Left ventricle myocardium inferior (tissue), 1 donor: ENCODE measurements around the gene RAB8B. TPM values are rescaled to one million over a fixed set of nuclear protein-coding genes. Genes with fewer than 3 reads are reported as not detected.
A peak's percentile ranks its signal among the peaks of the same experiment; 100 is the strongest.

Experiments
- DNase-seq: peaks from one replicate; pipeline ENCODE4 v3.0.0-alpha.2; 2020
- H3K27ac ChIP-seq: fragments of 200-600 bp; replicated peaks from 2 replicates; pipeline ENCODE4 v1.8.0; 2021
- H3K27me3 ChIP-seq: fragments of 200-600 bp; 2 replicates; pipeline ENCODE4 v1.8.0; 2021; ENCODE audit warnings: low read depth
- H3K36me3 ChIP-seq: fragments of 200-600 bp; 2 replicates; pipeline ENCODE4 v1.8.0; 2021
- H3K4me1 ChIP-seq: fragments of 200-600 bp; 2 replicates; pipeline ENCODE4 v1.8.0; 2021
- H3K4me3 ChIP-seq: fragments of 200-600 bp; 2 replicates; pipeline ENCODE4 v1.8.0; 2021; ENCODE audit warnings: mild to moderate bottlenecking, moderate library complexity
- H3K9me3 ChIP-seq: fragments of 200-600 bp; replicated peaks from 2 replicates; pipeline ENCODE4 v1.8.0; 2021
- intact Hi-C: fragments of 100-400 bp; cut with micrococcal nuclease; formaldehyde crosslinking; loops from one replicate; pipeline ENCODE4 v1.11.0; 2022
- total RNA-seq: library from RNA; stranded (reverse); fragmentation: NEBNext Ultra II Directional; extraction: Animal tissue kit (Norgen Biotek cat#: 25700); gene quantifications from one replicate; pipeline ENCODE4 v1.2.1, GENCODE V29; 2021
- TF ChIP-seq, protein P1 (sequence below): fragments of 200-600 bp; IDR thresholded peaks from 2 replicates; pipeline ENCODE4 v1.8.0; 2021; ENCODE audit warnings: antibody characterized with exemption, mild to moderate bottlenecking, borderline replicate concordance
- donor health status: DM: no; HTN: yes; CAD: no; lungs with severe emphysema.

Gene RAB8B
- total RNA-seq, 1 donor from 2014 or later, result 8.1 TPM

DNA sequence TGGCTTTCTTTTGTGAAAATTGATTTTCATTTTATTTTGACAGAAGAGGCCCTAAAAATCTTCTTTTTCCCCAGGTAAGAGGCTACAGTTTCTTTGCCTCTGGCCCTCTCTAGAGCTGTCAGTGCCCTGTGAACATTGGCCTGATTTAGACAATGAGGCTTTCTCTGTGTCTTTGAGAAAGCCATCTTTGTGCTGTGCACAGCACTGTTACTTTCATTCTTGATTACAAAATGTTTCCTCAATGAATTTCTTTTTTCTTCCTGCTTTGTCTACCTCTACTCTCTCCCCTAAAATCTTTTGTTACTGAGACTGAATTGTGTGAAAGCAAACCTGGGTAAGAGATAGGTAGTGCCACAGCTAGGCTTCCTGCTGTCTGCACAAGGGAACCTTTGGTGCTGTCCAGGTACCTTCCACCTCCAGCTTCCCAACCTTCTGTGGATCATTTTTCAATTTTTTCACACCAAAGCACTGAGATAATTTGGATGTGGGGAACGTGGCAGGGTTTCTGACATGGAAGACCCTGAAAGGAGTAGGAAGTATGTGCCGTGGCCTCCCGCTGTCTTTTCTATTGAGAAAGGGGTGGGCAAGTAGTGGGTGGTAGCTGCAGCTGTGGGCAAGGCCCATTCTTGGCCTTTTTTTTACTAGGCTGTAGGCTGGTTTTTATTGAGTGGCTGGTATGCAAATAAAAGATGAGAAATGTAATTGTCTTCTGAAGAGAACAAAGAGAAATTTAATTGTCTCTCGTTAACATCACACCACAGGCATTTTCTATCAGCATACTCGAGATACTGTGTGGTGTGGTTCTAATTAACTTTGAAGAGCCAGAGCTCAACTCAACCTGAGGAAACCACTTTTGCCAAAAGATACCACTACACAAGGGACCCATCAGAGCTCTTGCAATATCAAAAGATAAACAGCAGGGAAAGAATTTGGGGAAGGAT lies 21.0 kb downstream of the RAB8B start:
- Histone ChIP-seq H3K36me3 (no peaks in the 10 kb centered on the region), H3K9me3 (no peaks in the 10 kb centered on the region), H3K27me3 (no peaks in the 10 kb centered on the region), H3K4me1 (peaks cover 47% of the 10 kb centered on the region), H3K4me3 (no peak overlapping the region), H3K27ac (peak overlapping the region; percentile 36)
- TF ChIP-seq, protein P1, sequence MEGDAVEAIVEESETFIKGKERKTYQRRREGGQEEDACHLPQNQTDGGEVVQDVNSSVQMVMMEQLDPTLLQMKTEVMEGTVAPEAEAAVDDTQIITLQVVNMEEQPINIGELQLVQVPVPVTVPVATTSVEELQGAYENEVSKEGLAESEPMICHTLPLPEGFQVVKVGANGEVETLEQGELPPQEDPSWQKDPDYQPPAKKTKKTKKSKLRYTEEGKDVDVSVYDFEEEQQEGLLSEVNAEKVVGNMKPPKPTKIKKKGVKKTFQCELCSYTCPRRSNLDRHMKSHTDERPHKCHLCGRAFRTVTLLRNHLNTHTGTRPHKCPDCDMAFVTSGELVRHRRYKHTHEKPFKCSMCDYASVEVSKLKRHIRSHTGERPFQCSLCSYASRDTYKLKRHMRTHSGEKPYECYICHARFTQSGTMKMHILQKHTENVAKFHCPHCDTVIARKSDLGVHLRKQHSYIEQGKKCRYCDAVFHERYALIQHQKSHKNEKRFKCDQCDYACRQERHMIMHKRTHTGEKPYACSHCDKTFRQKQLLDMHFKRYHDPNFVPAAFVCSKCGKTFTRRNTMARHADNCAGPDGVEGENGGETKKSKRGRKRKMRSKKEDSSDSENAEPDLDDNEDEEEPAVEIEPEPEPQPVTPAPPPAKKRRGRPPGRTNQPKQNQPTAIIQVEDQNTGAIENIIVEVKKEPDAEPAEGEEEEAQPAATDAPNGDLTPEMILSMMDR, result no peak
- intact Hi-C loops, result no loop called here
- no peak for DNase-seq

- TF ChIP-seq, protein P1, result no peak
- intact Hi-C loops, result no loop called here
- Histone ChIP-seq H3K27me3 (no peaks in the 10 kb centered on the region), H3K4me3 (no peak overlapping the region), H3K4me1 (peaks cover 47% of the 10 kb centered on the region), H3K27ac (peak overlapping the region; percentile 36), H3K9me3 (no peaks in the 10 kb centered on the region), H3K36me3 (no peaks in the 10 kb centered on the region)
- no peak for DNase-seq
Measured at GRCh38 chr15:63211092-63211490, 21.7 kb downstream of the RAB8B start.

DNA sequence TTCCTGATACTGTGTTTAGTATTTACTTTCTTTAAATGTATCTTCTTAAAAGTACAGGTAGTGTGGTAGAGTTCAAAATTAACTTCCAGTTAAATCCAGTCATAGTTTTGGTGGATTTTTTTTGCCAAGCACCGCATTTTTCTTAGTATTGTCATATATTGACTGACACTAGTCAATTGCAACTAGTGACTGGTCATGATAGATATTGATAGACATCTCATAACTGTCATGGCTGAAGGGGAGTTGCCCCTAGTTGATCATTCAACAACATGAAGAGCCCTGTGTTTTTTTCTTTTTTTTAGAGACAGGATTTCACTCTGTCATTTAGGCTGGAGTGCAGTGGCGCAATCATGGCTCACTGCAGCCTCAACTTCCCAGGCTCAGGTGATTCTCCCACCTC lies 22.1 kb downstream of the RAB8B start:
- Histone ChIP-seq H3K9me3 (no peaks in the 10 kb centered on the region), H3K27me3 (no peaks in the 10 kb centered on the region), H3K4me1 (peaks cover 45% of the 10 kb centered on the region), H3K27ac (peak overlapping the region; percentile 64), H3K4me3 (no peak overlapping the region), H3K36me3 (no peaks in the 10 kb centered on the region)
- no peak for DNase-seq
- intact Hi-C loops, result no loop called here
- TF ChIP-seq, protein P1, result no peak

DNA sequence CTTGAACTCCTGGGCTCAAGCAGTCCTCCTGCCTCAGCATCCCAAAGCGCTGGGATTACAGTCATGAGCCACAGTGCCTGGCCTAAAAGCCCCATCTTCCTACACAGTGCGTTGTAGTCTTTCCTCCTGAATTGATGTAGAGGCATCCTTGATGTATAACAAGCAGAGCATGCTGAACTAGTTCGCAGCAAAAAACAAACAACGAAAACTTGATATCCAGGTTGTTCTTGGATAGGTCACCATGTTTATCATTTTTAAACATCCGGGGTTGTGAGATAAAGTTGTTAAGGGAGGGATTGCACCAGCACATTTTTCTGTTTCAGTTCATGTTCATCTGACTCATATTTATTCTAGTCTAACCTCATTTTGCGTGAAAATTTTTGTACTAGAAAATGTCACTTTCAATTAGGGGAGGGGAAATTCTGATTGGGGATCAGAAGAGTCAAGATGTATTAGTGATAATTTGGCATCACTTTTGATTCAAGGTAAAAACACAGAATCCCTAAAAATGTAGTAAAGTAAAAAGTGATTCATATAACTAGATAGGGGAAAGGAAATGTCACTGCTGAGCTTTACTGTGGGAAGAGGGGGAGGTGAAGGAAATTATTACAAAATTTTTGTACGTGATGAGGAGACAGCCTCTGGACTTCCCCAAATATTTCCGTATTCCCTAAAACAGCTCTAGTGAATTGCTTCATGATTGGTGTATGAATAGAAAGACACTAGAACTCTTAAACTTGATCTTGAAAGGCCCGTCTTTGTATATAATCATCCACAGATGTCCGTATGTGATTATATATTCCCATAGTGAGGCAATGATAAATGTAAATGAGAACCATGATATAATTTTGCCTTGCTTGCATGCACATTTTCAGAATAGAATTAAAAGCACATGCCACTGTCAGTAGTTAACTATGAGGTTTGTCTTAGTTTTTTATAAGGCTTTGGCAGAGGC lies 22.9 kb downstream of the RAB8B start:
- H3K27ac ChIP-seq, result peak overlapping the region; percentile 64
- DNase-seq, result no peak
- peaks cover 41% of the 10 kb centered on the region for H3K4me1 ChIP-seq
- H3K27me3 ChIP-seq, result no peaks in the 10 kb centered on the region
- no peaks in the 10 kb centered on the region for H3K36me3 ChIP-seq
- intact Hi-C loops, result no loop called here
- no peak overlapping the region for H3K4me3 ChIP-seq
- no peaks in the 10 kb centered on the region for H3K9me3 ChIP-seq
- TF ChIP-seq, protein P1, result no peak

- peaks cover 50% of the 10 kb centered on the region for H3K4me1 ChIP-seq
- intact Hi-C loops, result no loop called here
- H3K9me3 ChIP-seq, result no peaks in the 10 kb centered on the region
- no peaks in the 10 kb centered on the region for H3K36me3 ChIP-seq
- peak overlapping the region; percentile 47 for H3K27ac ChIP-seq
- TF ChIP-seq, protein P1, result no peak
- no peaks in the 10 kb centered on the region for H3K27me3 ChIP-seq
- no peak for DNase-seq
- no peak overlapping the region for H3K4me3 ChIP-seq
Measured at GRCh38 chr15:63218100-63218808, 28.8 kb downstream of the RAB8B start.
